ENCODE data around the gene STX16. TPM values are rescaled to one million over a fixed set of nuclear protein-coding genes. Genes with fewer than 3 reads are reported as not detected.

STX16 gene
- total RNA-seq, 1 experiment from 2014 or later, result 86.0 TPM

GRCh38 chr20:58605292-58606065, 45.6 kb upstream of the STX16 start:
- no peak for TF ChIP-seq CTCF (IDR thresholded peaks at IDR 0.05; ENCODE audit: unreplicated experiment)
- BruUV-seq (replicated peaks), result no TSS peak

GRCh38 chr20:58606184-58606583, 44.9 kb upstream of the STX16 start:
- Mint-ChIP-seq H3K9me3 (ENCODE audit: low read depth, unreplicated experiment) (no peaks in the 10 kb centered on the region), H3K4me3 (ENCODE audit: low read depth, unreplicated experiment) (no peak overlapping the region), H3K4me1 (ENCODE audit: low read depth, unreplicated experiment) (no peaks in the 10 kb centered on the region), H3K27me3 (ENCODE audit: unreplicated experiment) (peaks cover 94% of the 10 kb centered on the region), H3K36me3 (ENCODE audit: insufficient read depth, unreplicated experiment) (no peaks in the 10 kb centered on the region), H3K27ac (ENCODE audit: unreplicated experiment) (no peak overlapping the region)
- intact Hi-C loops (cut with micrococcal nuclease; ENCODE audit: unreplicated experiment), result no loop called here
- no peak for TF ChIP-seq CTCF (IDR thresholded peaks at IDR 0.05; ENCODE audit: unreplicated experiment)
- DNase-seq, result no peak
- CTCF ChIA-PET, result no interaction called here
- no TSS peak for BruUV-seq (replicated peaks)

More at GRCh38 chr20:58605292-58606065, 45.6 kb upstream of the STX16 start:
- Mint-ChIP-seq H3K27ac (ENCODE audit: unreplicated experiment) (no peak overlapping the region), H3K4me3 (ENCODE audit: low read depth, unreplicated experiment) (no peak overlapping the region), H3K9me3 (ENCODE audit: low read depth, unreplicated experiment) (no peaks in the 10 kb centered on the region), H3K36me3 (ENCODE audit: insufficient read depth, unreplicated experiment) (no peaks in the 10 kb centered on the region), H3K27me3 (ENCODE audit: unreplicated experiment) (peaks cover 90% of the 10 kb centered on the region), H3K4me1 (ENCODE audit: low read depth, unreplicated experiment) (no peaks in the 10 kb centered on the region)
- intact Hi-C loops (cut with micrococcal nuclease; ENCODE audit: unreplicated experiment), result no loop called here
- CTCF ChIA-PET, result interaction anchor here (0.6 kb wide), 2 partner anchors 21 to 45 kb away, joined by 3 to 5 read pairs; no protein-coding TSS in a partner anchor
- no peak for DNase-seq

- CTCF ChIA-PET, result interaction anchor here (1.1 kb wide), 1 partner anchor 15 kb away, joined by 3 read pairs; no protein-coding TSS in a partner anchor
- BruUV-seq (replicated peaks), result no TSS peak
- DNase-seq, result no peak
- Mint-ChIP-seq H3K4me3 (ENCODE audit: low read depth, unreplicated experiment) (no peak overlapping the region), H3K27me3 (ENCODE audit: unreplicated experiment) (peaks cover 93% of the 10 kb centered on the region), H3K27ac (ENCODE audit: unreplicated experiment) (no peak overlapping the region), H3K36me3 (ENCODE audit: insufficient read depth, unreplicated experiment) (no peaks in the 10 kb centered on the region), H3K4me1 (ENCODE audit: low read depth, unreplicated experiment) (no peaks in the 10 kb centered on the region), H3K9me3 (ENCODE audit: low read depth, unreplicated experiment) (no peaks in the 10 kb centered on the region)
- TF ChIP-seq CTCF (IDR thresholded peaks at IDR 0.05; ENCODE audit: unreplicated experiment), result no peak
- intact Hi-C loops (cut with micrococcal nuclease; ENCODE audit: unreplicated experiment), result no loop called here
Observed at GRCh38 chr20:58608096-58608840, 42.8 kb upstream of the STX16 start.

- Mint-ChIP-seq H3K36me3 (ENCODE audit: insufficient read depth, unreplicated experiment) (no peaks in the 10 kb centered on the region), H3K4me3 (ENCODE audit: low read depth, unreplicated experiment) (no peak overlapping the region), H3K4me1 (ENCODE audit: low read depth, unreplicated experiment) (no peaks in the 10 kb centered on the region), H3K27me3 (ENCODE audit: unreplicated experiment) (peaks cover 93% of the 10 kb centered on the region), H3K9me3 (ENCODE audit: low read depth, unreplicated experiment) (no peaks in the 10 kb centered on the region), H3K27ac (ENCODE audit: unreplicated experiment) (no peak overlapping the region)
- BruUV-seq (replicated peaks), result no TSS peak
- intact Hi-C loops (cut with micrococcal nuclease; ENCODE audit: unreplicated experiment), result no loop called here
- TF ChIP-seq CTCF (IDR thresholded peaks at IDR 0.05; ENCODE audit: unreplicated experiment), result no peak
- no peak for DNase-seq
- CTCF ChIA-PET, result interaction anchor here (0.6 kb wide), 1 partner anchor 901 kb away, joined by 7 read pairs; no protein-coding TSS in a partner anchor
Observed at GRCh38 chr20:58609026-58609425, 42.1 kb upstream of the STX16 start.
